BE2C (cell line): ENCODE measurements around the gene AKAP13.

Experiments used
- DNase-seq: peaks from one replicate; pipeline ENCODE4 v3.0.0-alpha.2; 2020
- H3K27me3 ChIP-seq: fragments of 250-450 bp; sonication (Bioruptor Pico); 2 replicates; pipeline ENCODE4 v1.5.1; 2020; ENCODE audit warnings: mild to moderate bottlenecking
- H3K36me3 ChIP-seq: fragments of 250-450 bp; sonication (Bioruptor Pico); 2 replicates; pipeline ENCODE4 v1.5.1; 2020; ENCODE audit warnings: mild to moderate bottlenecking
- H3K4me1 ChIP-seq: fragments of 250-450 bp; sonication (Bioruptor Pico); 2 replicates; pipeline ENCODE4 v1.5.1; 2020
- H3K4me3 ChIP-seq: 2 replicates; pipeline ENCODE4 v1.5.1; 2011; ENCODE audit warnings: low read depth, low read length
- H3K9me3 ChIP-seq: fragments of 250-450 bp; sonication (Bioruptor Pico); 2 replicates; pipeline ENCODE4 v1.5.1; 2020
- TF ChIP-seq, protein P1 (sequence below): IDR thresholded peaks from 2 replicates; pipeline ENCODE4 v1.5.1; 2012; ENCODE audit warnings: mild to moderate bottlenecking, low read depth, low read length

AKAP13 gene

DNA sequence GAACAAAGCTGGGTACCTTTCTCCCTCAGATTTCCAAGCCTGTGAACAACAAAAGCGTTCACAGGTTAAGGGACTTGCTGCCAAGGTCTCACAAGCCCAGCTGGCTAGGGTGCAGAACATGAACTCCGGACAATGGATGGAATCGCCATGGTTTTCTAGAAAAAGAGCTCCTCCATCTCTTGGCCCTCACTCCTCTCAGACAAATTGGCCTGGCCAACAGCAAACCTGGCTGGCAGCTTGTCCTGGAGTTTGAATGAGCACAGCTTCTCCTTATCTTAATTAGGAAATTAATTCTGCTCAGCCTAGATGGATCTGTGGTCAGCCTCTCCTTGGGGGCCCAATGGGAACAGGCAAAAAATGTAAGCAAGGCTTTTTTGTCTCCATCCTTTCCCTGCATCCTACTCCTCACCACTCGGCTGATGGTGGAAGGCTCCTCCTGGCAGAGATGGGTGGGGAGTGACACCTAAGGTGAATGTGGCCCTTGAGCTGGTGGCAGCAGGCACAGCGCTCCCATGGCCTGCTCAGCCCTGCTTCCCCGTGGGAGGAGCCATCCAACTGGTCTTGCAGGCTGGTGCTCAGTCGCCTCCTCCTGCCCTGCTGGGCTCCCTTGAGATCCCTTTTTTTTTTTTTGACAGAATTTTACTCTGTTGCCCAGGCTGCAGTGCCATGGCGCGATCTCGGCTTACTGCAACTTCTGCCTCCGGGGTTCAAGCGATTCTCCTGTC, 408.5 kb downstream of the AKAP13 start:
- Histone ChIP-seq H3K4me1 (peaks cover 7% of the 10 kb centered on the region), H3K36me3 (no peaks in the 10 kb centered on the region), H3K4me3 (no peak overlapping the region), H3K9me3 (no peaks in the 10 kb centered on the region), H3K27me3 (no peaks in the 10 kb centered on the region)
- TF ChIP-seq, protein P1, sequence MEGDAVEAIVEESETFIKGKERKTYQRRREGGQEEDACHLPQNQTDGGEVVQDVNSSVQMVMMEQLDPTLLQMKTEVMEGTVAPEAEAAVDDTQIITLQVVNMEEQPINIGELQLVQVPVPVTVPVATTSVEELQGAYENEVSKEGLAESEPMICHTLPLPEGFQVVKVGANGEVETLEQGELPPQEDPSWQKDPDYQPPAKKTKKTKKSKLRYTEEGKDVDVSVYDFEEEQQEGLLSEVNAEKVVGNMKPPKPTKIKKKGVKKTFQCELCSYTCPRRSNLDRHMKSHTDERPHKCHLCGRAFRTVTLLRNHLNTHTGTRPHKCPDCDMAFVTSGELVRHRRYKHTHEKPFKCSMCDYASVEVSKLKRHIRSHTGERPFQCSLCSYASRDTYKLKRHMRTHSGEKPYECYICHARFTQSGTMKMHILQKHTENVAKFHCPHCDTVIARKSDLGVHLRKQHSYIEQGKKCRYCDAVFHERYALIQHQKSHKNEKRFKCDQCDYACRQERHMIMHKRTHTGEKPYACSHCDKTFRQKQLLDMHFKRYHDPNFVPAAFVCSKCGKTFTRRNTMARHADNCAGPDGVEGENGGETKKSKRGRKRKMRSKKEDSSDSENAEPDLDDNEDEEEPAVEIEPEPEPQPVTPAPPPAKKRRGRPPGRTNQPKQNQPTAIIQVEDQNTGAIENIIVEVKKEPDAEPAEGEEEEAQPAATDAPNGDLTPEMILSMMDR, result no peak
- DNase-seq, result no peak

DNA sequence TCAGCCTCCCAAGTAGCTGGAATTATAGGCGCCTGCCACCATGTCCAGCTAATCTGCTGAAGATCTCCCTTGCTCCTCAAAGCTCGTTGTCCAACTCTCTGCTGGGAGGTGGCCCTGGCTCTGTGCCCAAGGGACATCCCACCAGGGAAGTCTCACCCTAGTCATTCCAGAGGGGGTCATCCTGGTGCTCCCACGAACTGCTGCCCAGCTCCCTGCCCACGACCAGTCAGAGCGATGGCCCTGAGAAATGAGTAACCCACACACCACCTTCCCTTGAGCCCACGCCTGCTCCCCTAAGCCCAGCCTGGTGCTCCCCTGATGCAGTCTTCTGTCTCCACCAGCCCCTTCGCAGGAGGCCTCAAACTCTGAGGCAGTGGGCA, 409.1 kb downstream of the AKAP13 start:
- H3K9me3 ChIP-seq, result no peaks in the 10 kb centered on the region
- no peak overlapping the region for H3K4me3 ChIP-seq
- peaks cover 7% of the 10 kb centered on the region for H3K4me1 ChIP-seq
- peaks cover 2% of the 10 kb centered on the region; the same call in 1 of the 2 replicates for H3K36me3 ChIP-seq
- no peak for DNase-seq
- no peaks in the 10 kb centered on the region for H3K27me3 ChIP-seq
- TF ChIP-seq, protein P1, result no peak

DNA sequence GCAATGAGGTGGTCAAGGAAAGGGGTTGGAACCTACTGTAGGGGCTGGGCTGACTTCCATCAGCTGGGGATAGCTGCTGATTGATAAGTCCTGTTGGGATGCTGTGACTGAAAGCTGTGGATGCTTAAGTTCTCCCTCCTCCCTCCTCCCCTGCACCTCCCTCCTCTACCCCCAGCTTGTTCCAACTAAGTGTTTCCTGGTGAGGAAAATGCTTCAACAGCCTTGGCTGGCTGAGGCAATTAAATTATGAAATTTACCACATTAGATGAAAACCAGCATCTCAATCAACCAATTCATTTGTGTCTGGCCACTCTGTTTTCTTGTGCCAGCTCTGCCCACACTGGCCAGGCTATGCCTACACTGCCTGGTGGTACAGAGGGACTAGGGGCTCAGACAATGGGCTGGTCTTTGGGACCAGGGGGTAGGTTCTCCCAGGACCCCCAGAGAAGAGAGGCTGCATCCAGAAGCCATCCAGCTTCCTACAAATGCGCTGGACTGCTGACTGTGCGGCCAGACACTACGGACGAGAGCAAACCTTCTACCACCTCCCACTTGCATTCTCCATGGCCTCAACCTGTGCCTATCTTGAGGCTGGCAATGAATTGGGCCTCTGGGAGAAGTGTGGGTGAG, 411.8 kb downstream of the AKAP13 start:
- TF ChIP-seq, protein P1, result no peak
- Histone ChIP-seq H3K4me1 (no peaks in the 10 kb centered on the region; the same call in 1 of the 2 replicates), H3K36me3 (peaks cover 4% of the 10 kb centered on the region; the same call in 1 of the 2 replicates), H3K27me3 (no peaks in the 10 kb centered on the region), H3K4me3 (no peak overlapping the region), H3K9me3 (no peaks in the 10 kb centered on the region)
- no peak for DNase-seq

DNA sequence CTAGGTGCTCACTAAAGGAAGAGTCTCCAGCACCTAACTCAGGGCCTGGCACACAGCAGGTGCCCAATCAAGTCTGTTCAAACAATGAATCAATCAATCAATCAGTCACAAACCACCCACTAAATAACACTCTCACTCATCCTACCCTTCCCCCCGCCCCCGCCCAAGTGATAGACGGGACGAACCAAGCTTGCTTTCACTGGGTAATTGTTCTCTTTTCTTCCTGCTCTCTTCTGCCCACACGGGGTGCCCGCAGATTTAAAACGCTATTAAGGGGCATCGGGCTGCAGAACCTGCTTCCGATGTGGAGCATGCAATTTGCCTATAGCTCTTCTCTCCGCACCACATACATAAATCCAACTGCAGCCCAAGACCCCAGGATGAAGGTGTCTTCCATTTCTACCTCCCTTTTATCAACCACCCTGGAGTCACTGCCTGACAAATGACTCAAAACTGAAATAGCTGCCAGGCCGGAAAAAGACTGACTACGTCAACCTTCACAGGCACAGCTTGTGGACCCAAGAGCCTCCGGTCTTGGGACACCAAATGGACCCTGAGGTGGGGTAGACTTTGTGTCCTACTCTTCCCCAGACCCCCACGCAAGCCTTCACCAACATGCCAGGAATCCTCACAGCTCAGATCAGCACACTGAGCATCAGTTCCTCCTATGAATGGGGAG, 412.6 kb downstream of the AKAP13 start:
- Histone ChIP-seq H3K9me3 (no peaks in the 10 kb centered on the region), H3K27me3 (no peaks in the 10 kb centered on the region), H3K36me3 (peaks cover 4% of the 10 kb centered on the region; the same call in 1 of the 2 replicates), H3K4me1 (no peaks in the 10 kb centered on the region; the same call in 1 of the 2 replicates), H3K4me3 (peak overlapping the region; percentile 87)
- TF ChIP-seq, protein P1, result no peak
- no peak for DNase-seq

DNA sequence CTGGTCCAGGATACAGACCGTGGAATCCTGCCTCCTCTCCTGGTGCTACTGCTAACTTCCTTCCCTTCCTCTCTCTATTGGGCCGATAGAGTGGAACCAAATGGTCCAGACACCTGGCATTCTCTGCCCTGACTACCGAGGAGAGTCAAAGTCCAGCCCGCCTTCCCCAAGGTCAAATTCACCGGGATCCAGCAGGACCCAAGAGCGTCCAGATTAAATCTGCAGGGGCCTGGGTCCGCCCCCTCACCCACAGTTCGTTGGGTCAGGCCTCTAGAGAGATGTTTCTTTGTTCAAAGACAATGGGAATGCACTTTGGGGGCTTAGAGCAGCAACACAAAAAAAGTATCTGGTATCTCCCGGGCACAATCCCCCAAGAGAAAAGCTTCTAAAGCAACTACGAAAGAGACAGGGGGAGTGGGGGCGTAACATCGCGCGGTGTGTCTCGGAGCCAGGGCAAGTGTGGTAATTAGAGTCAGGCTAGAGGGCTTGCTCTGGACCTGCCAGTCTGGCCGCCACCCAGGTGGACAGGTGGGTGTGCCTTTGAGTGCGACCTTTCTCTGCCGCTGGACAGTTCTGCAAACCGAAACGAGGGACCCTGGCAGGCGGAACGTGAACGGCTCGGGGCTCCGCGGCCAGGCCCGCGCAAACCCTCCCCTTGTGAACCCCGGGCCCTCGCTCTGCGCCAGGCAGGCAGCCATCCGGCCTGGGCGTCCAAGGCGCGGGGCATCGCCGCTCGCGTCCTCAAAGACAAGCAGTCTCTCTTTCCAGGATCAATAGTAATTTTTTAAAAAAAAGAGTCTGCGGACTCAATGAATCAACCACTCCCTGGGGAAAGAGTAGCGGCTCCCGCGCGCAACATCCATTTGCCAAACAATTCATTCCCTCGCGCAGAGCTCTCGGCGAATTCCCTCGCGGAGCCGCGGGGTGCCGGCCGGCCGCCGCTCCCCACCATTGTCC, 413.5 kb downstream of the AKAP13 start:
- DNase-seq, result peak; percentile 50
- Histone ChIP-seq H3K36me3 (peaks cover 4% of the 10 kb centered on the region; the same call in 1 of the 2 replicates), H3K4me3 (peak overlapping the region; percentile 87), H3K9me3 (no peaks in the 10 kb centered on the region), H3K4me1 (no peaks in the 10 kb centered on the region; the same call in 1 of the 2 replicates), H3K27me3 (no peaks in the 10 kb centered on the region)
- TF ChIP-seq, protein P1, result no peak
